Neural crest cell (in vitro differentiated cells): ENCODE results near the gene SFPQ. TPM values are rescaled to one million over a fixed set of nuclear protein-coding genes. Genes with fewer than 3 reads are reported as not detected.

Source experiments
- DNase-seq: peaks from one replicate; pipeline ENCODE4 v3.0.0; 2021; ENCODE audit warnings: low read depth, mixed read lengths, low spot score
- H3K27ac Mint-ChIP-seq: one replicate; pipeline ENCODE4 v1.8.0; 2021; ENCODE audit warnings: mild to moderate bottlenecking, mixed read lengths; ENCODE audit not compliant: unreplicated experiment
- H3K27me3 Mint-ChIP-seq: 2 replicates; pipeline ENCODE4 v1.8.0; 2021; ENCODE audit warnings: low read depth, mild to moderate bottlenecking, mixed read lengths
- H3K36me3 Mint-ChIP-seq: 2 replicates; pipeline ENCODE4 v1.8.0; 2021; ENCODE audit warnings: low read depth, mild to moderate bottlenecking, mixed read lengths
- H3K4me1 Mint-ChIP-seq: 2 replicates; pipeline ENCODE4 v1.8.0; 2021; ENCODE audit warnings: mixed read lengths
- H3K4me3 Mint-ChIP-seq: one replicate; pipeline ENCODE4 v1.8.0; 2021; ENCODE audit warnings: mild to moderate bottlenecking, mixed read lengths
- H3K9me3 Mint-ChIP-seq: 2 replicates; pipeline ENCODE4 v1.8.0; 2021; ENCODE audit warnings: mixed read lengths
- total RNA-seq: library from RNA; stranded (reverse); gene quantifications from 2 replicates; pipeline ENCODE4 v1.2.1, GENCODE V29; 2021
- TF ChIP-seq, protein P1 (sequence below): fragments of 200-600 bp; sonication (generic); conservative IDR thresholded peaks from 2 replicates; pipeline ENCODE4 v1.5.0; 2021; ENCODE audit warnings: antibody characterized with exemption, mild to moderate bottlenecking

SFPQ gene
- total RNA-seq, 1 donor from 2014 or later, result 644 TPM

DNA sequence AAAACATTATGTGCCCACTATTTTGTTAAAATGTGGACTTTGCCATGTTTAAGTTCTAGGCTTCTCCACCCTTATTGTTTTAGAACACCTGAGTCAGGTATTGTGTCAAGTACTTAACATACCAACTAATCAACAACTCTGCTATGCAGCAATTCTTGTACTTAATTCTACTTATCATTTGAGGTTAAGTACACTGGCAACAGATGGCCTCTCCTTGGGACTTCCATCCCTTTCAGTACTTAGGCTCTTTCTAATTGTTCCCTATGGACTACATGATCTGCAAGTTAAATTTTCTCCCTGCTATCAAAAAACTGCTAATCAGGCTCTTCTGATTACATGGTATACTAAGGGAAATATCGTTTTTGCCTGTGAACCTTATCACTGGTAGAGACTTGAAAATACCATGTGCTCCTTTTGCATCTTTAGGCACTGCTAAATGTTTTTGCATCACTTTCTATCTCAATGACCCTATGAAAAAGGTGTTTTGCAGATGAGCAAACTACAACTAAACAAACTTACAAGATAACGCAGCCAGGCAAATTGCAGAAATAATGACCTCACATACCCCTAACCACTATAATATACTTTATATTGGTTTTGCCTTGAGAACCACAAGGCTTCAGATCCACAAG lies 18.9 kb downstream of the SFPQ start:
- Mint-ChIP-seq H3K4me3 (peak overlapping the region; percentile 14), H3K27me3 (peaks cover 5% of the 10 kb centered on the region), H3K4me1 (peaks cover 5% of the 10 kb centered on the region), H3K36me3 (peaks cover 23% of the 10 kb centered on the region), H3K9me3 (peaks cover 2% of the 10 kb centered on the region), H3K27ac (no peak overlapping the region)
- TF ChIP-seq, protein P1, sequence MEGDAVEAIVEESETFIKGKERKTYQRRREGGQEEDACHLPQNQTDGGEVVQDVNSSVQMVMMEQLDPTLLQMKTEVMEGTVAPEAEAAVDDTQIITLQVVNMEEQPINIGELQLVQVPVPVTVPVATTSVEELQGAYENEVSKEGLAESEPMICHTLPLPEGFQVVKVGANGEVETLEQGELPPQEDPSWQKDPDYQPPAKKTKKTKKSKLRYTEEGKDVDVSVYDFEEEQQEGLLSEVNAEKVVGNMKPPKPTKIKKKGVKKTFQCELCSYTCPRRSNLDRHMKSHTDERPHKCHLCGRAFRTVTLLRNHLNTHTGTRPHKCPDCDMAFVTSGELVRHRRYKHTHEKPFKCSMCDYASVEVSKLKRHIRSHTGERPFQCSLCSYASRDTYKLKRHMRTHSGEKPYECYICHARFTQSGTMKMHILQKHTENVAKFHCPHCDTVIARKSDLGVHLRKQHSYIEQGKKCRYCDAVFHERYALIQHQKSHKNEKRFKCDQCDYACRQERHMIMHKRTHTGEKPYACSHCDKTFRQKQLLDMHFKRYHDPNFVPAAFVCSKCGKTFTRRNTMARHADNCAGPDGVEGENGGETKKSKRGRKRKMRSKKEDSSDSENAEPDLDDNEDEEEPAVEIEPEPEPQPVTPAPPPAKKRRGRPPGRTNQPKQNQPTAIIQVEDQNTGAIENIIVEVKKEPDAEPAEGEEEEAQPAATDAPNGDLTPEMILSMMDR, result no peak
- DNase-seq, result no peak

DNA sequence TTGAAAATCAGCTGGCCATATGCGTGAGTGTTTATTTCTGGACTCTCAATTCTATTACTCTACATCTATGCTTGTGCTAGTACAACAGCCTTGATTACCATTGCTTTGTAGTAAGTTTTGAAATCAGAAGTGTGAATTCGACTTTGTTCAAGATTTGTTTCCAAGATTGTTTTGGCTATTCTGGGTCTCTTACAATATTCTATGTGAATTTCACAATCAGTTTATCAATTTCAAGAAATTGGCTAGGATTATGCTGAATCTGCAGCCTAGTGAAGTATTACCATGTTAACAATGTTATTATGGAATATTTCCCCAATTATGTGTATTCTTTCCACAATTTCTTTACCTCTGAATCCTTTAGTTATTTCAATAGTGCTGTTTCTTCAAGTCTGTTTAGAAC lies 19.5 kb downstream of the SFPQ start:
- no peak overlapping the region for H3K27ac Mint-ChIP-seq
- peaks cover 4% of the 10 kb centered on the region for H3K4me1 Mint-ChIP-seq
- peaks cover 23% of the 10 kb centered on the region for H3K36me3 Mint-ChIP-seq
- TF ChIP-seq, protein P1, result no peak
- H3K4me3 Mint-ChIP-seq, result peak overlapping the region; percentile 31
- peaks cover 2% of the 10 kb centered on the region for H3K9me3 Mint-ChIP-seq
- no peak for DNase-seq
- H3K27me3 Mint-ChIP-seq, result peaks cover 5% of the 10 kb centered on the region

DNA sequence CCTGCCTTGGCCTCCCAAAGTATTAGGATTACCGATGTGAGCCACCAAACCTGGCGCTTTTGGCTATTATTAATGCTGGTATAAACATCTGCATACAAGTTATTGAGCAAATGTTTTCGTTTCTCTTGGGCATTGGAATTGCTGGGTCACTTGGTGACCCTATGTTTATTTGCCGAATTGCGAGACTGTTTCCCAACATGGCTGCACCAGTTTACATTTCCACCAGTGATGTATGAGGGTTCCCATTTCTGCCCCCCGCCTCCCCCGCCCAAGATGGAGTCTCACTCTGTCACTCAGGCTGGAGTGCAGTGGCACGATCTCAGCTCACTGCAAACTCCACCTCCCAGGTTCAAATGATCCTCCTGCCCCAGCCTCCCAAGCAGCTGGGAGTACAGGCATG lies 20.9 kb downstream of the SFPQ start:
- TF ChIP-seq, protein P1, result no peak
- H3K4me1 Mint-ChIP-seq, result no peaks in the 10 kb centered on the region
- H3K9me3 Mint-ChIP-seq, result peaks cover 2% of the 10 kb centered on the region
- no peak for DNase-seq
- peak overlapping the region; percentile 64 for H3K4me3 Mint-ChIP-seq
- H3K27ac Mint-ChIP-seq, result no peak overlapping the region
- peaks cover 12% of the 10 kb centered on the region for H3K36me3 Mint-ChIP-seq
- H3K27me3 Mint-ChIP-seq, result peaks cover 5% of the 10 kb centered on the region

DNA sequence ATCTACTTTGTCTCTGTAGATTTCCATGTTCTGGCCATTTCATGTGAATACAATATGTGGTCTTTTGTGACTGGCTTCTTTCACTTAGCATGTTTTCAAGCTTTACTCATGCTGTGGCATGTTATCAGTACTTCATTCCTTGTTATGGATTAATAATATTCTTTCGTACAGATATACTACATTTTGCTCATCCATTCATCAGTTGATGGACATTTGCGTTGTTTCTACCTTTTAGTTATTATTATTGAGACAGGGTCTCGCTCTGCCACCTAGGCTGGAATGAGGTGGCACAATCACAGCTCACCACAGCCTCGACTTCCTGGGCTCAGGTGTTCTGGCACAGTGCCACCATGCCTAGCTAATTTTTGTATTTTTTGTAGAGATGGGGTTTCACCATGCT lies 21.4 kb downstream of the SFPQ start:
- H3K9me3 Mint-ChIP-seq, result peaks cover 2% of the 10 kb centered on the region
- no peak overlapping the region for H3K4me3 Mint-ChIP-seq
- no peak for DNase-seq
- TF ChIP-seq, protein P1, result no peak
- H3K27ac Mint-ChIP-seq, result no peak overlapping the region
- H3K27me3 Mint-ChIP-seq, result peaks cover 5% of the 10 kb centered on the region
- no peaks in the 10 kb centered on the region for H3K4me1 Mint-ChIP-seq
- H3K36me3 Mint-ChIP-seq, result peaks cover 12% of the 10 kb centered on the region

DNA sequence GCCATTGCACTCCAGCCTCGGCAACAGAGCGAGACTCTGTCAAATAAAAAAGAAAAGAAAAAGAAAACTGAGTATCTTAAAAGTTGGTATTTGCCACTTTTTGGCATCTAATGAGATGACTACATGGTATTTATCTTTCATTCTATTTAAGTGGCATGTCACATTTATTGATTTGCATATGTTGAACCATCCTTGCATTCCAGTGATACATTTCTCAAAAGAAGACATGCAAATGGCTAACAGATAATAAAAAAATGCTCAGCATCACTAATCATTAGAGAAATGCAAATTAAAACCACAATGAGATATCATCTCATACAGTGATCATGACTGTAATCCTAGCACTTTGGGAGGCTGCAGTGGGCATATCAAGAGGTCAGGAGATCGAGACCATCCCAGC lies 28.1 kb downstream of the SFPQ start:
- Mint-ChIP-seq H3K4me1 (no peaks in the 10 kb centered on the region), H3K9me3 (peaks cover 5% of the 10 kb centered on the region), H3K27ac (no peak overlapping the region), H3K4me3 (no peak overlapping the region), H3K36me3 (peaks cover 2% of the 10 kb centered on the region), H3K27me3 (no peaks in the 10 kb centered on the region)
- TF ChIP-seq, protein P1, result no peak
- no peak for DNase-seq
